ENCODE measurements around the gene RPL28. TPM values are rescaled to one million over a fixed set of nuclear protein-coding genes. Genes with fewer than 3 reads are reported as not detected.

Gene RPL28
- total and polyA plus RNA-seq, 7 experiments from 2014 or later = 740 to 3,799 (median 2,729) TPM

GRCh38 chr19:55442372-55442961, 56.7 kb downstream of the RPL28 start:
- intact Hi-C loops (cut with micrococcal nuclease) = loop anchor here in 1 of 2 donors (10.0 kb wide), 1 partner anchor 278 kb away; the partner anchor contains the start of gene DNAAF3
- peak in 1 of 9 donors; percentile 18 for DNase-seq
- H3K36me3 Mint-ChIP-seq = peaks cover 0 to 19% (median 0%) of the 10 kb centered on the region in 5 donors
- peaks cover 51 to 68% (median 61%) of the 10 kb centered on the region in 5 donors for H3K27me3 Mint-ChIP-seq
- H3K9me3 Mint-ChIP-seq = peaks cover 0 to 6% (median 1%) of the 10 kb centered on the region in 11 donors
- Histone ChIP-seq H3K36me3 (ENCODE audit: control insufficient read depth in 2 of 3, insufficient read depth in 3 of 3, low read length in 3 of 3) (no peaks in the 10 kb centered on the region), H3K9me3 (ENCODE audit: control insufficient read depth in 2 of 3, low read length in 3 of 3) (no peaks in the 10 kb centered on the region), H3K27me3 (ENCODE audit: control insufficient read depth in 2 of 2, insufficient read depth in 2 of 2, low read length in 2 of 2) (peaks cover 15 to 33% of the 10 kb centered on the region in 2 donors), H3K27ac (ENCODE audit: low read depth, low read length) (no peak overlapping the region), H3K4me3 (ENCODE audit: low read length) (no peak overlapping the region), H3K4me1 (ENCODE audit: control insufficient read depth in 2 of 2, insufficient read depth in 2 of 2, low read length in 2 of 2) (peaks cover 7 to 23% of the 10 kb centered on the region in 2 donors)
- peak overlapping the region in 7 of 10 donors; percentile 39 to 83 (median 58) for H3K4me3 Mint-ChIP-seq
- H3K27ac Mint-ChIP-seq = no peak overlapping the region
- peak; percentile 67 for ATAC-seq
- ChIA-PET CTCF (no interaction called here), POLR2A (interaction anchor here (0.7 to 1.2 kb wide), 2 partner anchors 59 to 221 kb away, joined by 3 read pairs; partner anchors contain the start of gene TMEM238)
- peaks cover 11 to 35% (median 26%) of the 10 kb centered on the region in 7 donors for H3K4me1 Mint-ChIP-seq

- POLR2A ChIA-PET = interaction anchor here (0.7 kb wide), 1 partner anchor 221 kb away, joined by 3 read pairs; no protein-coding TSS in a partner anchor
- H3K4me3 Mint-ChIP-seq = peak within 1 kb of the TSS in 9 of 10 donors; percentile 43 to 83 (median 67)
- Histone ChIP-seq H3K27me3 (ENCODE audit: control insufficient read depth in 2 of 2, insufficient read depth in 2 of 2, low read length in 2 of 2) (peaks cover 15 to 33% of the 10 kb centered on the region in 2 donors), H3K9me3 (ENCODE audit: control insufficient read depth in 2 of 3, low read length in 3 of 3) (no peaks in the 10 kb centered on the region), H3K27ac (ENCODE audit: low read depth, low read length) (no peak within 1 kb of the TSS), H3K4me3 (ENCODE audit: low read length) (no peak within 1 kb of the TSS), H3K4me1 (ENCODE audit: control insufficient read depth in 2 of 2, insufficient read depth in 2 of 2, low read length in 2 of 2) (peaks cover 7 to 23% of the 10 kb centered on the region in 2 donors), H3K36me3 (ENCODE audit: control insufficient read depth in 2 of 3, insufficient read depth in 3 of 3, low read length in 3 of 3) (no peaks in the 10 kb centered on the region)
- intact Hi-C loops (cut with micrococcal nuclease) = loop anchor here in 1 of 2 donors (10.0 kb wide), 1 partner anchor 278 kb away; the partner anchor contains the start of gene DNAAF3
- no peak for DNase-seq
- peaks cover 0 to 6% (median 1%) of the 10 kb centered on the region in 11 donors for H3K9me3 Mint-ChIP-seq
- peaks cover 11 to 35% (median 26%) of the 10 kb centered on the region in 7 donors for H3K4me1 Mint-ChIP-seq
- H3K27me3 Mint-ChIP-seq = peaks cover 51 to 67% (median 57%) of the 10 kb centered on the region in 5 donors
- H3K27ac Mint-ChIP-seq = peak within 1 kb of the TSS in 1 of 9 donors; percentile 13
- CTCF ChIA-PET = no interaction called here
- H3K36me3 Mint-ChIP-seq = peaks cover 0 to 19% (median 0%) of the 10 kb centered on the region in 5 donors
- no peak for ATAC-seq
Observed at GRCh38 chr19:55443045-55443823, 57.5 kb downstream of the RPL28 start, which contains the start of gene SHISA7. Gene SHISA7, minus strand, starts transcription at chr19:55443300. Its CDS starts 437 bp downstream, at chr19:55442863.

GRCh38 chr19:55443824-55444480, 58.2 kb downstream of the RPL28 start:
- H3K4me3 ChIP-seq (ENCODE audit: low read length) = no peak overlapping the region
- no peak for ATAC-seq
- DNase-seq = no peak
- Mint-ChIP-seq H3K9me3 (peaks cover 0 to 6% (median 1%) of the 10 kb centered on the region in 11 donors), H3K4me1 (peaks cover 11 to 35% (median 26%) of the 10 kb centered on the region in 7 donors), H3K27ac (peak overlapping the region in 1 of 9 donors; percentile 89), H3K27me3 (peaks cover 47 to 64% (median 55%) of the 10 kb centered on the region in 5 donors), H3K4me3 (peak overlapping the region in 7 of 10 donors; percentile 1 to 80 (median 58)), H3K36me3 (peaks cover 0 to 17% (median 0%) of the 10 kb centered on the region in 5 donors)
- ChIA-PET CTCF (no interaction called here), POLR2A (no interaction called here)
- peaks cover 7 to 23% of the 10 kb centered on the region in 2 donors for H3K4me1 ChIP-seq (ENCODE audit: control insufficient read depth in 2 of 2, insufficient read depth in 2 of 2, low read length in 2 of 2)
- no peaks in the 10 kb centered on the region for H3K36me3 ChIP-seq (ENCODE audit: control insufficient read depth in 2 of 3, insufficient read depth in 3 of 3, low read length in 3 of 3)
- H3K9me3 ChIP-seq (ENCODE audit: control insufficient read depth in 2 of 3, low read length in 3 of 3) = no peaks in the 10 kb centered on the region
- intact Hi-C loops (cut with micrococcal nuclease) = loop anchor here in 1 of 2 donors (10.0 kb wide), 1 partner anchor 279 kb away; the partner anchor contains the start of gene DNAAF3
- no peak overlapping the region for H3K27ac ChIP-seq (ENCODE audit: low read depth, low read length)
- H3K27me3 ChIP-seq (ENCODE audit: control insufficient read depth in 2 of 2, insufficient read depth in 2 of 2, low read length in 2 of 2) = peaks cover 14 to 27% of the 10 kb centered on the region in 2 donors

DNA sequence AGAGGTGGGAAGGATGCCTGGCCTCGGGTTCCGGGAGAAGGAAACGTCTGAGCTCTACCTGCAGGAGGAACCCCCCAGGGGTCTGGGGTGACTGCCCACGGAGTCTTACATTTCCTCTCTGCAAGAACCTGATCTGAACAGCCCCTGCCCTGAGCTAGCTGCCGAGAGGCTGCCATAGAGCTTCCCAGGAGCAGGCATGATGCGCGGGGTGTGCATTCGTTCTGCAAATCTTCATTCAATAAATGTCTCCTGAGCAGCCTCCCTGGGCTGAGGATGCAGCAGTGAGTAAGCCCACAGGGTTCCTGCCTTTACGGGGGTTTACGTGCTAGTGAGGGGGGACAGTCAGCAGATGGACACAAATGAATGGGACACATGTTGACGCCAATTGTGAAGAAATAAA, 58.9 kb downstream of the RPL28 start:
- ATAC-seq (no peak), DNase-seq (no peak)
- Histone ChIP-seq H3K4me1 (ENCODE audit: control insufficient read depth in 2 of 2, insufficient read depth in 2 of 2, low read length in 2 of 2) (peaks cover 7 to 23% of the 10 kb centered on the region in 2 donors), H3K27me3 (ENCODE audit: control insufficient read depth in 2 of 2, insufficient read depth in 2 of 2, low read length in 2 of 2) (peaks cover 10 to 29% of the 10 kb centered on the region in 2 donors), H3K36me3 (ENCODE audit: control insufficient read depth in 2 of 3, insufficient read depth in 3 of 3, low read length in 3 of 3) (no peaks in the 10 kb centered on the region), H3K9me3 (ENCODE audit: control insufficient read depth in 2 of 3, low read length in 3 of 3) (no peaks in the 10 kb centered on the region), H3K4me3 (ENCODE audit: low read length) (no peak overlapping the region), H3K27ac (ENCODE audit: low read depth, low read length) (no peak overlapping the region)
- intact Hi-C loops (cut with micrococcal nuclease) = loop anchor here in 1 of 2 donors (10.0 kb wide), 1 partner anchor 280 kb away; the partner anchor contains the start of gene DNAAF3
- ChIA-PET CTCF (no interaction called here), POLR2A (no interaction called here)
- Mint-ChIP-seq H3K27ac (no peak overlapping the region), H3K4me3 (peak overlapping the region in 1 of 10 donors; percentile 63), H3K4me1 (peaks cover 11 to 34% (median 23%) of the 10 kb centered on the region in 7 donors), H3K9me3 (peaks cover 0 to 4% (median 0%) of the 10 kb centered on the region in 11 donors), H3K36me3 (peaks cover 0 to 10% (median 0%) of the 10 kb centered on the region in 5 donors), H3K27me3 (peaks cover 40 to 57% (median 48%) of the 10 kb centered on the region in 5 donors)

GRCh38 chr19:55446060-55446459, 60.3 kb downstream of the RPL28 start:
- peaks cover 0 to 6% (median 0%) of the 10 kb centered on the region in 5 donors for H3K36me3 Mint-ChIP-seq
- peaks cover 0 to 4% (median 0%) of the 10 kb centered on the region in 11 donors for H3K9me3 Mint-ChIP-seq
- H3K36me3 ChIP-seq (ENCODE audit: control insufficient read depth in 2 of 3, insufficient read depth in 3 of 3, low read length in 3 of 3) = no peaks in the 10 kb centered on the region
- peaks cover 7 to 29% (median 22%) of the 10 kb centered on the region in 7 donors for H3K4me1 Mint-ChIP-seq
- intact Hi-C loops (cut with micrococcal nuclease) = loop anchor here in 1 of 2 donors (10.0 kb wide), 1 partner anchor 281 kb away; the partner anchor contains the start of gene DNAAF3
- H3K27me3 ChIP-seq (ENCODE audit: control insufficient read depth in 2 of 2, insufficient read depth in 2 of 2, low read length in 2 of 2) = peaks cover 10 to 26% of the 10 kb centered on the region in 2 donors
- H3K27me3 Mint-ChIP-seq = peaks cover 30 to 55% (median 42%) of the 10 kb centered on the region in 5 donors
- ATAC-seq = no peak
- no peak overlapping the region for H3K27ac ChIP-seq (ENCODE audit: low read depth, low read length)
- no peaks in the 10 kb centered on the region for H3K9me3 ChIP-seq (ENCODE audit: control insufficient read depth in 2 of 3, low read length in 3 of 3)
- no peak for DNase-seq
- no peak overlapping the region for H3K27ac Mint-ChIP-seq
- CTCF ChIA-PET = no interaction called here
- peaks cover under 1 to 13% of the 10 kb centered on the region in 2 donors for H3K4me1 ChIP-seq (ENCODE audit: control insufficient read depth in 2 of 2, insufficient read depth in 2 of 2, low read length in 2 of 2)
- POLR2A ChIA-PET = no interaction called here
- H3K4me3 Mint-ChIP-seq = no peak overlapping the region
- no peak overlapping the region for H3K4me3 ChIP-seq (ENCODE audit: low read length)
